ENCODE data around the gene MMP28.
A peak's percentile ranks its signal among the peaks of the same experiment; 100 is the strongest.
"Not testable (repeated sequence)": the region's sequence is repeated elsewhere in the genome, so short reads cannot be mapped to it uniquely, and the experiment has no call there.

MMP28 gene

GRCh38 chr17:35764123-35764991, 31.1 kb downstream of the MMP28 start:
- H3K9ac ChIP-seq (ENCODE audit: low read length) = peak overlapping the region; percentile 25
- no peak overlapping the region for H3K27ac ChIP-seq (ENCODE audit: low read length)
- H3K4me3 ChIP-seq (ENCODE audit: low read length) = peak overlapping the region; percentile 65

GRCh38 chr17:35763767-35764122, 31.7 kb downstream of the MMP28 start:
- H3K9me3 ChIP-seq (ENCODE audit: control insufficient read depth, low read depth, low read length) = no peaks in the 10 kb centered on the region
- H3K36me3 ChIP-seq (ENCODE audit: control insufficient read depth, low read depth, low read length) = no peaks in the 10 kb centered on the region
- H3K27me3 ChIP-seq (ENCODE audit: control insufficient read depth, insufficient read depth, low read length) = no peaks in the 10 kb centered on the region
- no peak overlapping the region for H3K9ac ChIP-seq (ENCODE audit: low read length)
- no peak overlapping the region for H3K4me3 ChIP-seq (ENCODE audit: low read length)
- peaks cover 3% of the 10 kb centered on the region for H3K4me1 ChIP-seq (ENCODE audit: control insufficient read depth, low read depth, low read length)
- H3K27ac ChIP-seq (ENCODE audit: low read length) = no peak overlapping the region

More at GRCh38 chr17:35764123-35764991, 31.1 kb downstream of the MMP28 start:
- Histone ChIP-seq H3K4me1 (ENCODE audit: control insufficient read depth, low read depth, low read length) (peaks cover 3% of the 10 kb centered on the region), H3K27me3 (ENCODE audit: control insufficient read depth, insufficient read depth, low read length) (no peaks in the 10 kb centered on the region), H3K36me3 (ENCODE audit: control insufficient read depth, low read depth, low read length) (no peaks in the 10 kb centered on the region), H3K9me3 (ENCODE audit: control insufficient read depth, low read depth, low read length) (no peaks in the 10 kb centered on the region)

GRCh38 chr17:35761601-35762000, 33.8 kb downstream of the MMP28 start:
- Histone ChIP-seq H3K27me3 (ENCODE audit: control insufficient read depth, insufficient read depth, low read length) (no peaks in the 10 kb centered on the region), H3K27ac (ENCODE audit: low read length) (no peak overlapping the region), H3K4me3 (ENCODE audit: low read length) (no peak overlapping the region), H3K9me3 (ENCODE audit: control insufficient read depth, low read depth, low read length) (no peaks in the 10 kb centered on the region), H3K36me3 (ENCODE audit: control insufficient read depth, low read depth, low read length) (no peaks in the 10 kb centered on the region), H3K9ac (ENCODE audit: low read length) (no peak overlapping the region), H3K4me1 (ENCODE audit: control insufficient read depth, low read depth, low read length) (peaks cover 3% of the 10 kb centered on the region)

- H3K9ac ChIP-seq (ENCODE audit: low read length) = no peak within 1 kb of the TSS
- H3K27me3 ChIP-seq (ENCODE audit: control insufficient read depth, insufficient read depth, low read length) = no peaks in the 10 kb centered on the region
- H3K27ac ChIP-seq (ENCODE audit: low read length) = no peak within 1 kb of the TSS
- no peaks in the 10 kb centered on the region for H3K36me3 ChIP-seq (ENCODE audit: control insufficient read depth, low read depth, low read length)
- H3K4me1 ChIP-seq (ENCODE audit: control insufficient read depth, low read depth, low read length) = peaks cover 3% of the 10 kb centered on the region
- no peak within 1 kb of the TSS for H3K4me3 ChIP-seq (ENCODE audit: low read length)
- H3K9me3 ChIP-seq (ENCODE audit: control insufficient read depth, low read depth, low read length) = no peaks in the 10 kb centered on the region
Observed at GRCh38 chr17:35760587-35760986, 34.9 kb downstream of the MMP28 start, which contains the start of gene C17orf50. TSS of gene C17orf50 (plus strand) at chr17:35760887. CDS start at chr17:35760942, 55 bp downstream.

GRCh38 chr17:35757243-35757642, 38.2 kb downstream of the MMP28 start:
- Histone ChIP-seq H3K9me3 (ENCODE audit: control insufficient read depth, low read depth, low read length) (no peaks in the 10 kb centered on the region), H3K4me1 (ENCODE audit: control insufficient read depth, low read depth, low read length) (no peaks in the 10 kb centered on the region), H3K27ac (ENCODE audit: low read length) (no peak overlapping the region), H3K4me3 (ENCODE audit: low read length) (no peak overlapping the region), H3K27me3 (ENCODE audit: control insufficient read depth, insufficient read depth, low read length) (no peaks in the 10 kb centered on the region), H3K9ac (ENCODE audit: low read length) (no peak overlapping the region), H3K36me3 (ENCODE audit: control insufficient read depth, low read depth, low read length) (no peaks in the 10 kb centered on the region)

GRCh38 chr17:35752945-35753764, 42.3 kb downstream of the MMP28 start, which contains the start of gene GAS2L2:
TSS of gene GAS2L2 (minus strand) at chr17:35753239. CDS start at chr17:35752850, 389 bp downstream.
- Histone ChIP-seq H3K4me3 (ENCODE audit: low read length) (no peak within 1 kb of the TSS), H3K9ac (ENCODE audit: low read length) (no peak within 1 kb of the TSS), H3K4me1 (ENCODE audit: control insufficient read depth, low read depth, low read length) (no peaks in the 10 kb centered on the region)

GRCh38 chr17:35752471-35752870, 43.0 kb downstream of the MMP28 start:
- no peak overlapping the region for H3K4me3 ChIP-seq (ENCODE audit: low read length)

More at GRCh38 chr17:35752945-35753764, 42.3 kb downstream of the MMP28 start, which contains the start of gene GAS2L2:
- peaks cover 21% of the 10 kb centered on the region for H3K27me3 ChIP-seq (ENCODE audit: control insufficient read depth, insufficient read depth, low read length)
- H3K27ac ChIP-seq (ENCODE audit: low read length) = no peak within 1 kb of the TSS
- H3K36me3 ChIP-seq (ENCODE audit: control insufficient read depth, low read depth, low read length) = no peaks in the 10 kb centered on the region
- no peaks in the 10 kb centered on the region for H3K9me3 ChIP-seq (ENCODE audit: control insufficient read depth, low read depth, low read length)

GRCh38 chr17:35751541-35751940, 43.9 kb downstream of the MMP28 start:
- not testable (repeated sequence) for H3K9ac ChIP-seq (ENCODE audit: low read length); H3K36me3 ChIP-seq (ENCODE audit: control insufficient read depth, low read depth, low read length); H3K4me1 ChIP-seq (ENCODE audit: control insufficient read depth, low read depth, low read length); H3K9me3 ChIP-seq (ENCODE audit: control insufficient read depth, low read depth, low read length); H3K4me3 ChIP-seq (ENCODE audit: low read length); H3K27ac ChIP-seq (ENCODE audit: low read length)
- H3K27me3 ChIP-seq (ENCODE audit: control insufficient read depth, insufficient read depth, low read length) = peaks cover 21% of the 10 kb centered on the region

More at GRCh38 chr17:35752471-35752870, 43.0 kb downstream of the MMP28 start:
- Histone ChIP-seq H3K27me3 (ENCODE audit: control insufficient read depth, insufficient read depth, low read length) (peaks cover 21% of the 10 kb centered on the region), H3K9me3 (ENCODE audit: control insufficient read depth, low read depth, low read length) (no peaks in the 10 kb centered on the region), H3K4me1 (ENCODE audit: control insufficient read depth, low read depth, low read length) (no peaks in the 10 kb centered on the region), H3K27ac (ENCODE audit: low read length) (no peak overlapping the region), H3K36me3 (ENCODE audit: control insufficient read depth, low read depth, low read length) (no peaks in the 10 kb centered on the region), H3K9ac (ENCODE audit: low read length) (no peak overlapping the region)

GRCh38 chr17:35750526-35751395, 44.7 kb downstream of the MMP28 start:
- Histone ChIP-seq H3K27ac (ENCODE audit: low read length) (no peak overlapping the region), H3K4me3 (ENCODE audit: low read length) (peak overlapping the region; percentile 33), H3K27me3 (ENCODE audit: control insufficient read depth, insufficient read depth, low read length) (peaks cover 21% of the 10 kb centered on the region), H3K9me3 (ENCODE audit: control insufficient read depth, low read depth, low read length) (no peaks in the 10 kb centered on the region), H3K9ac (ENCODE audit: low read length) (no peak overlapping the region), H3K36me3 (ENCODE audit: control insufficient read depth, low read depth, low read length) (no peaks in the 10 kb centered on the region), H3K4me1 (ENCODE audit: control insufficient read depth, low read depth, low read length) (no peaks in the 10 kb centered on the region)

GRCh38 chr17:35749560-35750412, 45.7 kb downstream of the MMP28 start:
- no peak overlapping the region for H3K9ac ChIP-seq (ENCODE audit: low read length)
- H3K27me3 ChIP-seq (ENCODE audit: control insufficient read depth, insufficient read depth, low read length) = peaks cover 21% of the 10 kb centered on the region
- H3K9me3 ChIP-seq (ENCODE audit: control insufficient read depth, low read depth, low read length) = no peaks in the 10 kb centered on the region
- H3K27ac ChIP-seq (ENCODE audit: low read length) = no peak overlapping the region
- peak overlapping the region; percentile 33 for H3K4me3 ChIP-seq (ENCODE audit: low read length)
- no peaks in the 10 kb centered on the region for H3K36me3 ChIP-seq (ENCODE audit: control insufficient read depth, low read depth, low read length)
- no peaks in the 10 kb centered on the region for H3K4me1 ChIP-seq (ENCODE audit: control insufficient read depth, low read depth, low read length)
